ENCODE data around the gene MMADHC. TPM values are rescaled to one million over a fixed set of nuclear protein-coding genes. Genes with fewer than 3 reads are reported as not detected.
A peak's percentile ranks its signal among the peaks of the same experiment; 100 is the strongest.

Gene MMADHC
- total RNA-seq, 4 donors from 2014 or later: 140 to 205 (median 169) TPM

DNA sequence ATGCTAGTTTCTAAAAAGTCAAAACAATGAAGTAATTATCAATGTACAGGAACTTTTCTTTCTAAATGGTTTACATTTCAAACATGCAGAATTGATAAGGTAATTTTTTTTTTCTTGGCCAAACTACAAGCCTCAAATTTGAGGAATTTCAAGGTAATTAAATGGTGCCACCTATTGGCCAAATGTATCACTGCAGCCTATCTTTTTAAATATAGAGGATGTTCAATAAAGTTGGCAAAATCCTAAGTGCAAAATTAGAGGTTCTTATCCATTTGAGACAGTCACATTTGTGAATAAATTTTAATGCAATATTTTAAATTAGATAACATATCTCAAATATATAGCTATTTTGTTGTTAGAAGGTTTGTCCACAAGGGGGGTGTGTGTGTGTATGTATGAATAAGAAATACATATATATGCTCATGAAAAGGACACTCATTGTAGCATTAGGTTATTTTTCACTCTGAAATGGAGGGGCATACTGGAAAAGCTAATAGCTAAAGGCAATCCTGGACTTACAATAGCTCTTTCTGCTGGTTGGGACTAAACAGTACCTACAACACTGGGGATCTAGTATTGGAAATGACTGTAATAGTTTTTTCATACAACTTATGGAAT, 26.2 kb downstream of the MMADHC start:
- Histone ChIP-seq H3K9me3 (no peaks in the 10 kb centered on the region), H3K4me1 (no peaks in the 10 kb centered on the region), H3K4me3 (no peak overlapping the region), H3K36me3 (peaks cover 0 to 10% of the 10 kb centered on the region in 2 donors), H3K27ac (no peak overlapping the region), H3K27me3 (no peaks in the 10 kb centered on the region)
- in situ Hi-C loops (cut with MboI; ENCODE audit: low sequenced_read_pairs in 4 of 4): loop anchor here in 2 of 4 donors (5.0 to 10.0 kb wide), 2 partner anchors 544 to 547 kb away; no protein-coding TSS in a partner anchor
- ATAC-seq (no peak), DNase-seq (no peak)
- intact Hi-C loops (cut with DNase I; ENCODE audit: low total_unique reads): loop anchor here (1.0 kb wide), 1 partner anchor 544 kb away; no protein-coding TSS in a partner anchor
- TF ChIP-seq POLR2A (IDR thresholded peaks at IDR 0.05) (no peak), CTCF (IDR thresholded peaks at IDR 0.05 in 4 of 5, conservative IDR thresholded peaks at IDR 0.05 in 1 of 5) (peak; percentile 57 to 93 (median 87))

DNA sequence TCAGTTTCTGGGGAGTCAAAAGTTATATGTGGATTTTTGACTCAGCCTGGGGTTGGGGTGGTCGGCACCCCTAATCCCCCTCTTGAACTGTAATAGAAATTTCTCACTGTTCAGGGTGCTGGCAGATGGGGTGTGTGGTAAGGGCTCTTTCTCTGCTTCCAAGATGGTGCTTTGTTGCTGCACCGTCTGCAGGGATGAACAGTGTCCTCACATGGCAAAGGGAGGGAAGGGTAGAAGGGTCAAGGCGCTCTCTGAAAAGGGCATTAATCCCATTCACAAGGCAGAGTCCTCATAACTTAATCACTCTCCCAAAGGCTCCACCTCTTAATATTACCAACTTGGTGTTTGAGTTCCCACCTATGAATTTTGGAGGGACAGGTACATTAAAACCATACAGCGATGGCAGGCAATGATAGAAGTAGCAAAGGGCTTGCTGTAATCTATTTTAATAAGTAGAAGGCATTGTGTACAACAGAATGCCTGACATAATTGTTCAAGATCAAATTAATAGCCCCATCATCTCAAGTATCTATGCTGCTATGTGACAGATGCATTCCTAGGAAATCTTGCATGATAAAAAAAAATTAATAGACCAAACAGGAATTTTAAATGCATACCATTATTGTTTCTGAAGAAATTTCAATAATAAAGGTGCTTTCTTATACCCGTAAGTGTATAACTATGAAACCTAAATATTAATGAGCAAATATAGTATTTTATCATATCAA, 28.1 kb downstream of the MMADHC start:
- DNase-seq (no peak), ATAC-seq (no peak)
- intact Hi-C loops (cut with DNase I; ENCODE audit: low total_unique reads): no loop called here
- no peak overlapping the region for H3K27ac ChIP-seq
- TF ChIP-seq CTCF (IDR thresholded peaks at IDR 0.05 in 4 of 5, conservative IDR thresholded peaks at IDR 0.05 in 1 of 5) (no peak), POLR2A (IDR thresholded peaks at IDR 0.05) (no peak)
- in situ Hi-C loops (cut with MboI; ENCODE audit: low sequenced_read_pairs in 4 of 4): loop anchor here in 2 of 4 donors (5.0 to 10.0 kb wide), 2 partner anchors 542 to 545 kb away; no protein-coding TSS in a partner anchor
- no peaks in the 10 kb centered on the region for H3K9me3 ChIP-seq
- no peaks in the 10 kb centered on the region for H3K36me3 ChIP-seq
- H3K4me1 ChIP-seq: no peaks in the 10 kb centered on the region
- no peak overlapping the region for H3K4me3 ChIP-seq
- no peaks in the 10 kb centered on the region for H3K27me3 ChIP-seq

- no peak for DNase-seq
- no peak for ATAC-seq
- Histone ChIP-seq H3K27me3 (no peaks in the 10 kb centered on the region), H3K4me3 (no peak overlapping the region), H3K36me3 (no peaks in the 10 kb centered on the region), H3K4me1 (no peaks in the 10 kb centered on the region), H3K27ac (no peak overlapping the region), H3K9me3 (no peaks in the 10 kb centered on the region)
- intact Hi-C loops (cut with DNase I; ENCODE audit: low total_unique reads): no loop called here
- in situ Hi-C loops (cut with MboI; ENCODE audit: low sequenced_read_pairs in 4 of 4): no loop called here
- no peak for TF ChIP-seq POLR2A (IDR thresholded peaks at IDR 0.05)
- no peak for TF ChIP-seq CTCF (IDR thresholded peaks at IDR 0.05 in 4 of 5, conservative IDR thresholded peaks at IDR 0.05 in 1 of 5)
These were observed 31.1 kb downstream of the MMADHC start for GRCh38 chr2:149556452-149556851.

DNA sequence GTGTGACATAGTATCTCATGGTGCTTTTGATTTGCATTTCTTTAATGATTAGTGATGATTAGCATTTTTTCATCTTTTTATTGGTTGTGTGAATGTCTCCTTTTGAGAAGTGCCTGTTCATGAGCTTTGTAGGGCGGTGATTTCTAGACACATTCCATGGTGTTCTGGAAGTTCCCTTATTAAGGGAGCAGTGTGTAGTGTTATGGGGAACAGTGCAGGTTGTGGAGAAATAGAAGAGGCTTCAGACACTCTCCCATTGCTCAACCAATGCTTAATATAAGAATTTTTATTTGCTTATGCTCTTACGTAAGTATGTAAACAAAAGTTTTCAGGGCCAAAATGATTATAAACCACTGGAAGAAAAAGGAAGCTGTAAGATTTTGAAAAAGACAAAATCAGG, 34.7 kb downstream of the MMADHC start:
- H3K36me3 ChIP-seq: no peaks in the 10 kb centered on the region
- in situ Hi-C loops (cut with MboI; ENCODE audit: low sequenced_read_pairs in 4 of 4): no loop called here

More for the DNA sequence above, 34.7 kb downstream of the MMADHC start:
- Histone ChIP-seq H3K27ac (no peak overlapping the region), H3K4me3 (no peak overlapping the region), H3K27me3 (no peaks in the 10 kb centered on the region), H3K4me1 (no peaks in the 10 kb centered on the region), H3K9me3 (no peaks in the 10 kb centered on the region)
- no peak for ATAC-seq
- TF ChIP-seq CTCF (IDR thresholded peaks at IDR 0.05 in 4 of 5, conservative IDR thresholded peaks at IDR 0.05 in 1 of 5) (no peak), POLR2A (IDR thresholded peaks at IDR 0.05) (no peak)
- DNase-seq: no peak
- intact Hi-C loops (cut with DNase I; ENCODE audit: low total_unique reads): no loop called here

Data from gastrocnemius medialis (tissue), 4 donors.